ENCODE measurements around the gene NME2. TPM values are rescaled to one million over a fixed set of nuclear protein-coding genes. Genes with fewer than 3 reads are reported as not detected.
A peak's percentile ranks its signal among the peaks of the same experiment; 100 is the strongest.

The NME2 gene
- total and polyA plus RNA-seq, 10 of the 15 experiments (the other 5 are each of a cell fraction or from before 2014, with no cell fraction given), result 497 to 1,030 (median 786) TPM

DNA sequence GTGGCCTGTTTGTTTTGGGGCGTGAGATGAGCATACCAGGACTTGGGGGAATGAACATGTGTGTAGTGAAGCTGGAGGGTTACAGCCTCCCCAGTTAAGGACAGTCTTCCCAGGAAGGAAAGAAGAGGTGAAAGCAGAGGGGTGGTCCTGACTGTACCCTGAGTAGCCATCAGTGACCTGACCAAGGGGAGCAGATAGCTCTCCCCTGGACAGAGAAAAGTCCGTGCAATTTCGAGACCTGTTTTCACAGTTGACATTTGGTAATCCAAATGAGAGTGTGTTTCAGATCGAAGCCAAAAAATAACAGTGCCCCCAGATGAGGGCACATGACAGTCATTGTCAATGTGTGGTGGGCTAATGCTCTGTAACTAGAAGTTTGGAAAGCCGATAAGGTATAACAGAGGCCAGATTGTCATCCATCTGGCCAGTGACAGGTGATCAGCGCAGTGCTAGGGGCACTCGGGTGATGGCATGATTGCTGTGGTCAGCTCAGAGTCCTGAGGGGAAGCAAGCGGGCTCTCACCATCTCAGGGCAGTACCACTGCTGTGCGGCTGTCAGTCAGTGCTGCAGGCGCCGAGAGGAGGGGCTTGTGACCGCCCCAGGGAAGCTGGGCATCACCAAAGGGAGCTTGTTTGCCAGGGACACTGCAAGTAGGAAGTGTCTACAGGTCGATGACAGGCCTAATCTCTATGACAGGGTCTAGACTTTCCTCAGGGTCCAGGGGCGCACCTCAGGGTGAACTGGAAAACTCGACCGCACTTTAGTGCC, 1.1 kb upstream of the NME2 start:
- FAIRE-seq, result no peak
- RAD21 ChIA-PET (ENCODE audit: unreplicated experiment), result interaction anchor here (0.6 to 1.8 kb wide), 7 partner anchors 9 to 164 kb away, joined by 3 to 5 read pairs (median 4); no protein-coding TSS in a partner anchor
- H2AFZ ChIP-seq (ENCODE audit: control insufficient read depth, low read depth, low read length), result peak overlapping the region; percentile 1
- H3K27me3 ChIP-seq (replicated peaks in 1 of 2; ENCODE audit: control insufficient read depth in 2 of 2, insufficient read depth in 2 of 2, low read length in 1 of 2), result no peaks in the 10 kb centered on the region
- intact Hi-C loops (cut with micrococcal nuclease; ENCODE audit: unreplicated experiment), result loop anchor here (5.0 kb wide), 1 partner anchor 97 kb away; the partner anchor contains the start of genes MBTD1 and UTP18
- no TSS peak for BruUV-seq (replicated peaks)
- peak overlapping the region; percentile 93; the same call in 1 of the 2 replicates for H3K9ac ChIP-seq (ENCODE audit: control insufficient read depth, insufficient read depth, low read length)
- no peak for DNase-seq (ENCODE audit: low read depth, low spot score)
- peaks cover 25% of the 10 kb centered on the region for H3K79me2 ChIP-seq (ENCODE audit: control insufficient read depth, insufficient read depth, low read length)
- TF ChIP-seq SMC3 (IDR thresholded peaks at IDR 0.05; ENCODE audit: borderline replicate concordance, low read length) (no peak), TAF1 (IDR thresholded peaks at IDR 0.05; ENCODE audit: borderline replicate concordance, low read depth, low read length) (no peak), SMAD5 (IDR thresholded peaks at IDR 0.05; ENCODE audit: low read depth) (no peak), FOXK2 (IDR thresholded peaks at IDR 0.05) (no peak)
- TF ChIP-seq, protein P1, sequence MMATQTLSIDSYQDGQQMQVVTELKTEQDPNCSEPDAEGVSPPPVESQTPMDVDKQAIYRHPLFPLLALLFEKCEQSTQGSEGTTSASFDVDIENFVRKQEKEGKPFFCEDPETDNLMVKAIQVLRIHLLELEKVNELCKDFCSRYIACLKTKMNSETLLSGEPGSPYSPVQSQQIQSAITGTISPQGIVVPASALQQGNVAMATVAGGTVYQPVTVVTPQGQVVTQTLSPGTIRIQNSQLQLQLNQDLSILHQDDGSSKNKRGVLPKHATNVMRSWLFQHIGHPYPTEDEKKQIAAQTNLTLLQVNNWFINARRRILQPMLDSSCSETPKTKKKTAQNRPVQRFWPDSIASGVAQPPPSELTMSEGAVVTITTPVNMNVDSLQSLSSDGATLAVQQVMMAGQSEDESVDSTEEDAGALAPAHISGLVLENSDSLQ (IDR thresholded peaks at IDR 0.05), result 0 out of 2 replicates have a peak, but pooled peaks have one; percentile 10
- SMC1A ChIA-PET (ENCODE audit: uncharacterized antibody, unreplicated experiment), result interaction anchor here (1.2 to 1.3 kb wide), 2 partner anchors 12 to 133 kb away, joined by 4 read pairs; partner anchors contain the start of gene NME1
- peaks cover 12% of the 10 kb centered on the region for H3K4me1 ChIP-seq (ENCODE audit: control insufficient read depth, insufficient read depth, low read length)
- no peak overlapping the region for H3K27ac ChIP-seq (ENCODE audit: control insufficient read depth, insufficient read depth)
- in situ Hi-C loops (cut with MboI), result loop anchor here (10.0 kb wide), 1 partner anchor 60 kb away; no protein-coding TSS in a partner anchor
- ATAC-seq, result no peak
- H4K20me1 ChIP-seq (ENCODE audit: control insufficient read depth, insufficient read depth), result no peaks in the 10 kb centered on the region
- whole genome bisulfite sequencing (ENCODE audit: insufficient coverage, insufficient replicate concordance, low lambda C conversion rate, missing lambda C conversion rate), result 65% methylated on average over 16 of the region's 16 CpGs
- H3K4me3 ChIP-seq, result peak overlapping the region; percentile 96; the same call in 1 of the 2 replicates
- peak overlapping the region; percentile 99 for H3K4me2 ChIP-seq (ENCODE audit: control insufficient read depth, insufficient read depth)
- CTCF ChIA-PET, result interaction anchor here (1.3 to 5.8 kb wide), 2 partner anchors 11 to 132 kb away, joined by 4 to 35 read pairs; partner anchors contain the start of gene NME1
- POLR2A ChIA-PET, result interaction anchor here (0.7 to 1.5 kb wide), 2 partner anchors 23 to 44 kb away, joined by 5 read pairs; partner anchors contain the start of gene SPAG9
- peaks cover 8 to 25% of the 10 kb centered on the region in 2 experiments for H3K36me3 ChIP-seq (ENCODE audit: control insufficient read depth in 2 of 2, insufficient read depth in 2 of 2, low read length in 1 of 2)
- H3K9me3 ChIP-seq (replicated peaks; ENCODE audit: control insufficient read depth, insufficient read depth, low read length), result no peaks in the 10 kb centered on the region

Measured in GM12878 (cell line).